Measurements from ENCODE around the gene NEUROG3.

NEUROG3 gene

GRCh38 chr10:69567920-69568319 lies 5.3 kb downstream of the NEUROG3 start:
- Histone ChIP-seq H3K27me3 (ENCODE audit: insufficient read depth, low read length) (no peaks in the 10 kb centered on the region), H3K36me3 (ENCODE audit: insufficient read depth, low read length) (no peaks in the 10 kb centered on the region), H3K79me2 (ENCODE audit: insufficient read depth, low read length) (no peaks in the 10 kb centered on the region), H3K4me1 (ENCODE audit: insufficient read depth, low read length, severe bottlenecking) (no peaks in the 10 kb centered on the region), H3K27ac (ENCODE audit: low read depth, low read length, poor library complexity, severe bottlenecking) (no peak overlapping the region), H3K9me3 (ENCODE audit: low read length) (no peaks in the 10 kb centered on the region), H3K4me3 (ENCODE audit: low read depth, low read length, poor library complexity, severe bottlenecking) (no peak overlapping the region), H4K20me1 (ENCODE audit: insufficient read depth, low read length) (no peaks in the 10 kb centered on the region), H3F3A (ENCODE audit: insufficient read depth, low read length) (no peaks in the 10 kb centered on the region), H3K4me2 (ENCODE audit: low read length) (no peak overlapping the region), H3K9me2 (ENCODE audit: low read depth, low read length) (no peaks in the 10 kb centered on the region), H2AFZ (ENCODE audit: low read length) (no peak overlapping the region), H3K9ac (ENCODE audit: low read length) (no peak overlapping the region)
- TF ChIP-seq CTCF (IDR thresholded peaks at IDR 0.05; ENCODE audit: low read length) (no peak), EZH2 (IDR thresholded peaks at IDR 0.05; ENCODE audit: borderline replicate concordance, low read length) (no peak)

- Histone ChIP-seq H3K4me2 (ENCODE audit: low read length) (no peak overlapping the region), H3K9me2 (ENCODE audit: low read depth, low read length) (no peaks in the 10 kb centered on the region), H3K4me1 (ENCODE audit: insufficient read depth, low read length, severe bottlenecking) (no peaks in the 10 kb centered on the region), H3K27ac (ENCODE audit: low read depth, low read length, poor library complexity, severe bottlenecking) (no peak overlapping the region), H3K79me2 (ENCODE audit: insufficient read depth, low read length) (no peaks in the 10 kb centered on the region), H3K9ac (ENCODE audit: low read length) (no peak overlapping the region), H2AFZ (ENCODE audit: low read length) (no peak overlapping the region), H3K27me3 (ENCODE audit: insufficient read depth, low read length) (no peaks in the 10 kb centered on the region), H3K36me3 (ENCODE audit: insufficient read depth, low read length) (no peaks in the 10 kb centered on the region), H3K9me3 (ENCODE audit: low read length) (no peaks in the 10 kb centered on the region), H3K4me3 (ENCODE audit: low read depth, low read length, poor library complexity, severe bottlenecking) (no peak overlapping the region), H3F3A (ENCODE audit: insufficient read depth, low read length) (no peaks in the 10 kb centered on the region), H4K20me1 (ENCODE audit: insufficient read depth, low read length) (no peaks in the 10 kb centered on the region)
- TF ChIP-seq CTCF (IDR thresholded peaks at IDR 0.05; ENCODE audit: low read length) (no peak), EZH2 (IDR thresholded peaks at IDR 0.05; ENCODE audit: borderline replicate concordance, low read length) (no peak)
Observed at GRCh38 chr10:69562731-69563254, 10.4 kb downstream of the NEUROG3 start.

GRCh38 chr10:69559525-69559924 lies 13.7 kb downstream of the NEUROG3 start:
- Histone ChIP-seq H3K9me3 (ENCODE audit: low read length) (no peaks in the 10 kb centered on the region), H3K36me3 (ENCODE audit: insufficient read depth, low read length) (no peaks in the 10 kb centered on the region), H3F3A (ENCODE audit: insufficient read depth, low read length) (no peaks in the 10 kb centered on the region), H3K9ac (ENCODE audit: low read length) (no peak overlapping the region), H4K20me1 (ENCODE audit: insufficient read depth, low read length) (no peaks in the 10 kb centered on the region), H3K27me3 (ENCODE audit: insufficient read depth, low read length) (no peaks in the 10 kb centered on the region), H3K4me2 (ENCODE audit: low read length) (no peak overlapping the region), H3K9me2 (ENCODE audit: low read depth, low read length) (no peaks in the 10 kb centered on the region), H3K79me2 (ENCODE audit: insufficient read depth, low read length) (no peaks in the 10 kb centered on the region), H3K27ac (ENCODE audit: low read depth, low read length, poor library complexity, severe bottlenecking) (no peak overlapping the region), H2AFZ (ENCODE audit: low read length) (no peak overlapping the region), H3K4me3 (ENCODE audit: low read depth, low read length, poor library complexity, severe bottlenecking) (no peak overlapping the region), H3K4me1 (ENCODE audit: insufficient read depth, low read length, severe bottlenecking) (no peaks in the 10 kb centered on the region)
- no peak for TF ChIP-seq CTCF (IDR thresholded peaks at IDR 0.05; ENCODE audit: low read length)
- no peak for TF ChIP-seq EZH2 (IDR thresholded peaks at IDR 0.05; ENCODE audit: borderline replicate concordance, low read length)

Measured in OCI-LY1 (cell line).